GM23248 (cell line): ENCODE data around the gene CNPY3.

Experiments
- EZH2 ChIP-seq: fragments of 200-600 bp; sonication (generic); IDR thresholded peaks from 2 replicates; pipeline ENCODE4 v1.6.1; 2018; ENCODE audit warnings: antibody characterized with exemption, mild to moderate bottlenecking; ENCODE audit not compliant: insufficient read depth, poor library complexity, severe bottlenecking
- EZH2phosphoT487 ChIP-seq: fragments of 200-600 bp; sonication (generic); IDR thresholded peaks from 2 replicates; pipeline ENCODE4 v1.6.1; 2018; ENCODE audit warnings: antibody characterized with exemption, moderate library complexity, mild to moderate bottlenecking, low read depth; ENCODE audit not compliant: insufficient read depth

GRCh38 chr6:42937548-42938427 is 8.5 kb downstream of the CNPY3 start:
- TF ChIP-seq EZH2 (no peak), EZH2phosphoT487 (no peak)
